Islet of Langerhans (tissue), 1 donor: ENCODE results near the gene CLEC18C.
"Not testable (repeated sequence)": the region's sequence is repeated elsewhere in the genome, so short reads cannot be mapped to it uniquely, and the experiment has no call there.

ENCODE experiments used
- FAIRE-seq: peaks from one replicate; lab custom pipeline; 2011; peaks lifted over from hg19 to GRCh38; lab: Jason Lieb, UNC

The CLEC18C gene

GRCh38 chr16:70173212-70173837 lies at the start of gene CLEC18C:
TSS of gene CLEC18C (plus strand) at chr16:70173787. CDS start at chr16:70174279, 492 bp downstream.
- FAIRE-seq = not testable (repeated sequence)

GRCh38 chr16:70123822-70124221 lies 49.8 kb upstream of the CLEC18C start:
- FAIRE-seq = not testable (repeated sequence)

GRCh38 chr16:70126226-70126625 lies 47.4 kb upstream of the CLEC18C start:
- FAIRE-seq = not testable (repeated sequence)

GRCh38 chr16:70127706-70128105 lies 45.9 kb upstream of the CLEC18C start:
- FAIRE-seq = not testable (repeated sequence)

GRCh38 chr16:70128844-70129243 lies 44.7 kb upstream of the CLEC18C start:
- not testable (repeated sequence) for FAIRE-seq

GRCh38 chr16:70135796-70136195 lies 37.8 kb upstream of the CLEC18C start:
- not testable (repeated sequence) for FAIRE-seq

GRCh38 chr16:70136595-70136994 lies 37.0 kb upstream of the CLEC18C start:
- FAIRE-seq = not testable (repeated sequence)

GRCh38 chr16:70142739-70143138 lies 30.8 kb upstream of the CLEC18C start:
- not testable (repeated sequence) for FAIRE-seq

GRCh38 chr16:70143231-70143895 lies 30.2 kb upstream of the CLEC18C start:
- not testable (repeated sequence) for FAIRE-seq

GRCh38 chr16:70147853-70148252 lies 25.7 kb upstream of the CLEC18C start:
- not testable (repeated sequence) for FAIRE-seq

GRCh38 chr16:70148453-70148852 lies 25.1 kb upstream of the CLEC18C start:
- FAIRE-seq = not testable (repeated sequence)

- not testable (repeated sequence) for FAIRE-seq
These were observed 24.3 kb upstream of the CLEC18C start for GRCh38 chr16:70149296-70149695.

- FAIRE-seq = no peak
These were observed 22.2 kb upstream of the CLEC18C start for GRCh38 chr16:70151391-70151790.

GRCh38 chr16:70151941-70152509 lies 21.6 kb upstream of the CLEC18C start:
- FAIRE-seq = no peak

- no peak for FAIRE-seq
These were observed 20.8 kb upstream of the CLEC18C start for GRCh38 chr16:70152578-70153302.

GRCh38 chr16:70154736-70155135 lies 18.9 kb upstream of the CLEC18C start:
- not testable (repeated sequence) for FAIRE-seq

- FAIRE-seq = no peak
These were observed 17.2 kb upstream of the CLEC18C start for GRCh38 chr16:70156207-70156978.

- FAIRE-seq = no peak
These were observed 16.5 kb upstream of the CLEC18C start for GRCh38 chr16:70157105-70157476.

- no peak for FAIRE-seq
These were observed 15.9 kb upstream of the CLEC18C start for GRCh38 chr16:70157477-70158260.

GRCh38 chr16:70158261-70158939 lies 15.2 kb upstream of the CLEC18C start:
- no peak for FAIRE-seq
